ENCODE data around the gene CNNM2.
A peak's percentile ranks its signal among the peaks of the same experiment; 100 is the strongest.
"Not testable (repeated sequence)": the region's sequence is repeated elsewhere in the genome, so short reads cannot be mapped to it uniquely, and the experiment has no call there.

The CNNM2 gene

DNA sequence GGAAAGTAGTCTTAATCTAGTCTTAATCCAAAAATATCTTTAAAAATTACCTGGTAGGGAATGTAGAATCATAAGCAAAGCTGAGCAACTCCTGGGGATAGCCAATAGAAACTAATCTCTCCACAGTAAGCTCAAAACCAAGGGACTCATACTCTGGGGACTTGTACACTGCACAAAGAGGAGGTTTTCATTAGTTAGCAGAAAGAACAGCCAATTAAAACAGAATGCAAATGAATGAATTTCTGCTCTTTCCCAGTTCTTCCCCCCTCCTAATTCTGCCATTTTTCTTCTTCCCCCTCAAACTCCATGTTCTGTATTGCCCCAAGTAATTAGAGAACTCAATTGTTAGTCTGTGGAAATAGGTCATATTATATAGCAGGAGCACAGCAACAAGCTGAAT is 188.4 kb downstream of the CNNM2 start:
- DNase-seq (ENCODE audit: low read depth in 3 of 3): no peak

GRCh38 chr10:103109821-103110220 is 191.7 kb downstream of the CNNM2 start:
- DNase-seq (ENCODE audit: low read depth in 3 of 3): no peak

GRCh38 chr10:103110407-103110806 is 192.3 kb downstream of the CNNM2 start:
- DNase-seq (ENCODE audit: low read depth in 3 of 3): no peak

- no peak for DNase-seq (ENCODE audit: low read depth in 3 of 3)
These were observed 193.2 kb downstream of the CNNM2 start for GRCh38 chr10:103111031-103111917.

- no peak for DNase-seq (ENCODE audit: low read depth in 3 of 3)
These were observed 194.1 kb downstream of the CNNM2 start for GRCh38 chr10:103111918-103112877.

DNA sequence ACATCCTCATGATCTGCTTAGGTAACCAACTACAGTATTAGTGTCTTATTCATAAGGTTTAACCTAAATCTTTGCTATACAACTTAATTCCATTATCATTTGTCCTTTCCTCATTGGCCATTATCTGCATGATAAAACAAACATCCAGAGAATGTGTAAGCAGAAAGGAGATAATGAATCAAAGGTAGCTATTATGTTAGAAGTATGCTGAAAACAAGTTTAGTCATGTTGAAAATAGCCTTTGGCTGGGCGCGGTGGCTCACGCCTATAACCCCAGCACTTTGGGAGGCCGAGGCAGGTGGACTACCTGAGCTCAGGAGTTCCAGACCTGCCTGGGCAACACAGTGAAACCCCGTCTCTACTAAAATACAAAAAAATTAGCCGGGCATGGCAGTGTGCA is 196.8 kb downstream of the CNNM2 start:
- no peak for DNase-seq (ENCODE audit: low read depth in 3 of 3)

GRCh38 chr10:103117247-103117646 is 199.2 kb downstream of the CNNM2 start:
- DNase-seq (ENCODE audit: low read depth in 3 of 3): no peak

- no peak for DNase-seq (ENCODE audit: low read depth in 3 of 3)
These were observed 202.5 kb downstream of the CNNM2 start for GRCh38 chr10:103120546-103120945.

- DNase-seq (ENCODE audit: low read depth in 3 of 3): no peak
These were observed 203.1 kb downstream of the CNNM2 start for GRCh38 chr10:103120977-103121735.

GRCh38 chr10:103123282-103124024 is 205.4 kb downstream of the CNNM2 start:
- no peak for DNase-seq (ENCODE audit: low read depth in 3 of 3)

DNA sequence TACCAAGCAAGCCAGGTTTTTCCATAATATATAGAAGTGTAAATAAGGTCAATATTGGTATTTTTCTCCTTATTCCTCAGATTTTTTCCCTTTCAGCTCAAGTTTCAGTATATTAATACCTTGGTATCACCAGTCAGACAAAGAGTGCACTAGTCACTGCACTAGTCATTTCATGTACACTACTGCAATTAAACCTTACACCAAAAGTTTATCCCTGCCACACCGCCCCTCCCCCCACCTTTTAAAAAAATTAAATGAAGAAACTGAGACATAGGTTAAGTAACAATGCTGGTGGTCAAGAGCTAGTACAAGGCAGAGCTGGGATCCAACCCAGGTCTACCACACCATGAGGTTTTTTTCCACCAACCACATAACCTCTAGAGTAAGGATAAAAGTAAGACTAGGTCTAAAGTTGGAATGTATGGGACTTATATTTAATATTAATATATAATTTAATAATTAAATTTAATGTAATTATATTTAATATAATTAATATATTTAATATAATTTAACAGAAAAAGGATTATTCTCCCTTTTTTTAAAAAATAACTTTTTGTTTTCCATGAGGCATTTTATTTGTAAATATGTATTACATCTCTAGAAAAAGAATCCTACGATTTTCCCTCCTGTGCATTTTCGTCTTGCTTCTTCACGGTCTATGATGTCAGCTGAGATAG is 206.5 kb downstream of the CNNM2 start:
- no peak for DNase-seq (ENCODE audit: low read depth in 3 of 3)

DNA sequence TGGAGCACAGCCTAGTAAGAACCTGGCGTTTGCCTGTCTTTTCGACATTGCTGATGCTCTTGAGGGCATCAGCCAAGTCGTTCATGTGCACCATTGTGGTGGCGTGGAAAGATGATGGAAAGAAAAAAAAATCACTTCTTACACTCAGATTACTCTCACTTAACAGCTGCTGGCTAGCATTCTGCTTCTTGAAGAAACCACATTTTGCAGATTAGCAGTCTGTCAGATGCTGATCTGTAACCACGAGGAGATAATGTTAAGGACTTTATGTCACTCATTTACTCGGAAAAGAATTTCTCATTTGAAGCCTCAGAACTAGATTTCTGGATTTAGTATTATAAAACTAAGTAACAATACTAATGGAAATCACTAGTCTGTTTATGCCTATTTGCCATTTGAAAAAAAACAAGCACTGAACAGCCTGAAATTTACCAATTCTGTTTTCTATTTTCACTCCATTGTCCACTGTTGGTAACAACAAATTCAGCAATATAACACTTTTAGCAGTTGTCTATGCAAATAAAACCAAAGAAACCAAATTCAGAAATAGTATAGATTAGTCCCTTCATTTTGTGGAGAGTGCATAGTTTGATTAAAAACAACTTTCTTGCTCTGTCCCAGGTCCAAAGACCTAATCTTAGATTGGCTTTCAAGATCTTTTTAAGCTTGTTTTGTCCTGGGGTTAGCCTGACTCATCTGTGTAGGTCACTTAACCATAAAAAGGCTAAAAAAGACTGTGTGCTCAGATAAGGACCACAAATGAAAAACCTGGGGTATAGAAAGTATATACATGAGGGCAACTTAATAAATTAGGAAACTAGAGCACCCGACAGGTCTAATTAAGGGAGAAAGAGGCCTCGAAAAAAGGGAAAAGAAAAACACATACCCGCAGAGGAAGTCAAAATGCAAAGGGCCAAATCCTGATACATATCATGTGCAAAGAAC is 207.5 kb downstream of the CNNM2 start:
- DNase-seq (ENCODE audit: low read depth in 3 of 3): no peak

DNA sequence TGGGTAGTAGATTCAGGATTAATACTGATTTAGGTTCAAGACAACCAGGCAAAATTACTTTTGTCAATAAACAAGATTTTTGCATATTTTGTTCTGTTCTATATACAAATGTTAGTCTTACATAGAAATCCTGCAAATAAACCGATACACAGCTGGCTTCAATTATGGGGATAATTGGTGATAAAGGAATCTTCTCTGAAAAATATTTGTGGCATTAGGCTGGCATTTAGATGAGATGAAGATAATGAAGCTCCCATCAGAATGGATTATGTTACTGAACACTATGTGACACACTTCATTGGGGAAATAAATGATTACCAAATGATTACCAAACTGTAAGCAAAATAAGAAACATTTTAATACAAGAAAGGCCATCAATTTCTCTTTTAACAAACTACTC is 209.1 kb downstream of the CNNM2 start:
- no peak for DNase-seq (ENCODE audit: low read depth in 3 of 3)

DNA sequence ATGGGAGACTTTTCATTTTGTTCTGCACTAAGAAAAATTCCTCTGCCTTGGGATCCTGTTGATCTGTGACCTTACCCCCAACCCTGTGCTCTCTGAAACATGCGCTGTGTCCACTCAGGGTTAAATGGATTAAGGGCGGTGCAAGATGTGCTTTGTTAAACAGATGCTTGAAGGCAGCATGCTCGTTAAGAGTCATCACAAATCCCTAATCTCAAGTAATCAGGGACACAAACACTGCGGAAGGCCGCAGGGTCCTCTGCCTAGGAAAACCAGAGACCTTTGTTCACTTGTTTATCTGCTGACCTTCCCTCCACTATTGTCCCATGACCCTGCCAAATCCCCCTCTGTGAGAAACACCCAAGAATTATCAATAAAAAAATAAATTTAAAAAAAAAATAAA is 212.1 kb downstream of the CNNM2 start:
- not testable (repeated sequence) for DNase-seq (ENCODE audit: low read depth in 3 of 3)

DNA sequence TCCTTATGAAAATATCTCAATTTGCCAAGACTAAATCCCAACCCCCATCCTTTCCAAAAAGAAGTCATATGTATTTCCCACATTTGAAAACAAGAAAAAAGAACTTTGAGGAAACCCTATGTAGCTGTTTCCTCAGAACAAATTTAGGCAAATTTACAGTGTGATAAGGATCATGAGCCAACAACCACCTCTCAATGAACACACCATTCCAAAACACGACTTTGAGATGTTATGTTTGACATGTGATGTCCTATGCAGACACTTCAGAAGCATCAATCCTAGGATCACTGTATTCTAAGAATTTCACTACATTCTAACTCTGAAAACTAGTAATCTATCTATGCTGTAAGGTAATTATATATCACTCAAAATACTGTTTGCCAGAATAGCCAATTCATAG is 212.8 kb downstream of the CNNM2 start:
- DNase-seq (ENCODE audit: low read depth in 3 of 3): no peak

DNA sequence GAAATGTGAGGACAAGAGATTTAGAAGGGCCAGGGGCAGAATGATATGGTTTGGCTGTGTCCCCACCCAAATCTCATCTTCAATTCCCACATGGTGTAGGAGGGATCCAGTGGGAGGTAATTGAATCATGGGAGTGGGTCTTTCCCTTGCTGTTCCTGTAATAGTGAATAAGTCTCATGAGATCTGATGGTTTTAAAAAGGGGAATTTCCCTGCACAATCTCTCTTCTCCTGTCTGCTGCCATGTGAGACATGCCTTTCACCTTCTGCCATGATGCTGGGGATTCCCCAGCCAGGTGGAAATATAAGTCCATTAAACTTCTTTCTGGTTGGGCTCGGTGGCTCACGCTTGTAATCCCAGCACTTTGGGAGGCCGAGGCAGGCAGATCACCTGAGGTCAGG is 217.1 kb downstream of the CNNM2 start:
- peak; percentile 8 to 18 (median 9) for DNase-seq (ENCODE audit: low read depth in 3 of 3)

- no peak for DNase-seq (ENCODE audit: low read depth in 3 of 3)
These were observed 221.7 kb downstream of the CNNM2 start for GRCh38 chr10:103139803-103140202.

All from stimulated activated CD4-positive, alpha-beta T cell treated with anti-CD3 and anti-CD28 coated beads, TNF-alpha, amount 100 ng/mL, for 48 hours (primary cell).